Measurements from ENCODE around the gene SCN3A.

The SCN3A gene

DNA sequence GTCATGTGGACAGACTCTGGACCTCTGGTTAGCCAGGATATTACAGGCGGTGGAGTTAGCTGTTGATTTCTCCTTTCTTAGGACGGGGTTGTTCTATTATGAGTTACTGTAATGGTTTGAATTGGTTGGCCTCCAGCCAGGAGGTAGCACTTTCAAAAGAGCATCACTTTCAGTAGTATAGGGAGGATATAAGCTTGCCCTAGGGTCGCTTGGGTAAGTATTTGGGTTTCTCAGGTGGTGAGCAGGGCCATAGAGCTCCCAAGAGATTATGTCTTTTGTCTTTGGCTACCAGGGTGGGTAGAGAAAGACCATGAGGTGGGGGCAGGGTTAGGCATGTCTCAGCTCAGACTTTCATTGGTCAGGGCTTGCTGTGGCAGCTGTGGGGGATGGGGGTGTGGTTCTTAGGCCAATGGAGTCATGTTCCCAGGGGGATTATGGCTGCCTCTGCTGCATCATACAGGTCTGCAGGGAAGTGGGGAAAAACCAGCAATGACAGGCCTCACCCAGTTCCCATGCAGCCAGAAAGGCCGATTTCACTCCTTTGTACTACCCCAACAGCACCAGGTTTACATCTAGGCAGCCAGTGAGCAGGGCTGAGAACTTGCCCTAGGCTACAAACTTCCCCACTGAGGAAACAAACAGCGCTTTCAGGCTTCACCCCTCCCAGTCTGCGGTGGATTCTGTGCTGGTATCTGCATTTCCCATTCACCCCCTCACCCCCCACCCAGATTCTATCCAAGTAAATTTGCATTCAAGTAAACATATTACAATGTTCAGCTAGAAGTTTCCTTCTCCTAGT, 159.1 kb downstream of the SCN3A start:
- no peak for DNase-seq
